ENCODE measurements around the gene HHAT. TPM values are rescaled to one million over a fixed set of nuclear protein-coding genes. Genes with fewer than 3 reads are reported as not detected.
A peak's percentile ranks its signal among the peaks of the same experiment; 100 is the strongest.

The HHAT gene
- total RNA-seq, 1 donor from 2014 or later, result 2.3 TPM

DNA sequence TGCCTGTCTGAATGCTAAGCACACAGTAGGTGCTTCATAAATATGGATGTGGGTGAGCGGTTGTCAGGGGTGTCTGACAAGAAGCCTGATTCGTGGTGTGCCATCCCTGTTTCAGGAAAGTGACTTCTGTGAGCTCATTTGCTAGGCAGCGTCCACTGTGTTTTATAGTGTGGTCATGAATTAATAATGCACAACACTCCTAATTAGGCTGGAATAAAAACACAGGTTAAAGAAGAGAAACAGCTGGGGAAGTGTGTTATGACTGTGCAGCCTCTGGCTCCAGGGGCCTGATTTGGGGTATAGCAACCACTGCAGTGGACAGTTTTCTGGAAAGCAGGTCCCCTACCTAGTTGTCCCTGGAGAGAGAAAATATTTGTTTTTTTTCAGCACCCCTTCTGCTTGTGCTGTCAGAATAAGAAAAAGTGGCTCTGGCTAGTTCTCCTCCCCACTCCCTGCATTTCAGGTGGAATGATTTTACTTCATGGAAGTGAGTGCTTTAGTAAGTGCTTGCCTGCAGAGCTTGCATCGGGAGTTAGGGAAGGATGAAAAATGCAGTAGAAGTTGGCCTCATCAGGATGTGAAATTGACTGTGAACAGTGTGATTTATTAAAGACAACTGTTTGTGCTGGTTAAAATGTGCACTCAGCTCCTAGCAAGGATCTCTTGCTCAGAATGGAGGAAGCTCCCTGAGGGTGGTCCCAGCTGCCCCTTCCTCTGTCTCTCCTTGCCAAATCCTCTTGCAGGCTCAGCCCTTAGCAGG, 333.8 kb downstream of the HHAT start:
- Mint-ChIP-seq H3K4me3 (ENCODE audit: unreplicated experiment) (no peak overlapping the region), H3K27me3 (ENCODE audit: unreplicated experiment) (peaks cover 4% of the 10 kb centered on the region), H3K4me1 (ENCODE audit: low read depth, unreplicated experiment) (peaks cover 14% of the 10 kb centered on the region), H3K9me3 (ENCODE audit: unreplicated experiment) (peaks cover 4% of the 10 kb centered on the region), H3K27ac (ENCODE audit: unreplicated experiment) (peak overlapping the region; percentile 17), H3K36me3 (ENCODE audit: unreplicated experiment) (peaks cover 15% of the 10 kb centered on the region)
- DNase-seq, result no peak
- TF ChIP-seq, protein P1, sequence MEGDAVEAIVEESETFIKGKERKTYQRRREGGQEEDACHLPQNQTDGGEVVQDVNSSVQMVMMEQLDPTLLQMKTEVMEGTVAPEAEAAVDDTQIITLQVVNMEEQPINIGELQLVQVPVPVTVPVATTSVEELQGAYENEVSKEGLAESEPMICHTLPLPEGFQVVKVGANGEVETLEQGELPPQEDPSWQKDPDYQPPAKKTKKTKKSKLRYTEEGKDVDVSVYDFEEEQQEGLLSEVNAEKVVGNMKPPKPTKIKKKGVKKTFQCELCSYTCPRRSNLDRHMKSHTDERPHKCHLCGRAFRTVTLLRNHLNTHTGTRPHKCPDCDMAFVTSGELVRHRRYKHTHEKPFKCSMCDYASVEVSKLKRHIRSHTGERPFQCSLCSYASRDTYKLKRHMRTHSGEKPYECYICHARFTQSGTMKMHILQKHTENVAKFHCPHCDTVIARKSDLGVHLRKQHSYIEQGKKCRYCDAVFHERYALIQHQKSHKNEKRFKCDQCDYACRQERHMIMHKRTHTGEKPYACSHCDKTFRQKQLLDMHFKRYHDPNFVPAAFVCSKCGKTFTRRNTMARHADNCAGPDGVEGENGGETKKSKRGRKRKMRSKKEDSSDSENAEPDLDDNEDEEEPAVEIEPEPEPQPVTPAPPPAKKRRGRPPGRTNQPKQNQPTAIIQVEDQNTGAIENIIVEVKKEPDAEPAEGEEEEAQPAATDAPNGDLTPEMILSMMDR (IDR thresholded peaks at IDR 0.05; ENCODE audit: partially characterized antibody, unreplicated experiment), result no peak

- peaks cover 9% of the 10 kb centered on the region for H3K36me3 Mint-ChIP-seq (ENCODE audit: unreplicated experiment)
- H3K4me1 Mint-ChIP-seq (ENCODE audit: low read depth, unreplicated experiment), result peaks cover 14% of the 10 kb centered on the region
- TF ChIP-seq, protein P1 (IDR thresholded peaks at IDR 0.05; ENCODE audit: partially characterized antibody, unreplicated experiment), result no peak
These were observed 335.2 kb downstream of the HHAT start for GRCh38 chr1:210663730-210664573.

GRCh38 chr1:210669951-210670350, 341.2 kb downstream of the HHAT start:
- Mint-ChIP-seq H3K4me3 (ENCODE audit: unreplicated experiment) (no peak overlapping the region), H3K4me1 (ENCODE audit: low read depth, unreplicated experiment) (peaks cover 8% of the 10 kb centered on the region), H3K36me3 (ENCODE audit: unreplicated experiment) (peaks cover 8% of the 10 kb centered on the region), H3K27ac (ENCODE audit: unreplicated experiment) (no peak overlapping the region), H3K27me3 (ENCODE audit: unreplicated experiment) (peaks cover 4% of the 10 kb centered on the region), H3K9me3 (ENCODE audit: unreplicated experiment) (peaks cover 6% of the 10 kb centered on the region)
- no peak for DNase-seq
- TF ChIP-seq, protein P1 (IDR thresholded peaks at IDR 0.05; ENCODE audit: partially characterized antibody, unreplicated experiment), result no peak

More at GRCh38 chr1:210663730-210664573, 335.2 kb downstream of the HHAT start:
- peaks cover 4% of the 10 kb centered on the region for H3K27me3 Mint-ChIP-seq (ENCODE audit: unreplicated experiment)
- no peak overlapping the region for H3K4me3 Mint-ChIP-seq (ENCODE audit: unreplicated experiment)
- H3K9me3 Mint-ChIP-seq (ENCODE audit: unreplicated experiment), result peaks cover 2% of the 10 kb centered on the region
- H3K27ac Mint-ChIP-seq (ENCODE audit: unreplicated experiment), result no peak overlapping the region
- no peak for DNase-seq

- H3K36me3 Mint-ChIP-seq (ENCODE audit: unreplicated experiment), result peaks cover 16% of the 10 kb centered on the region
- H3K4me3 Mint-ChIP-seq (ENCODE audit: unreplicated experiment), result no peak overlapping the region
- peaks cover 3% of the 10 kb centered on the region for H3K27me3 Mint-ChIP-seq (ENCODE audit: unreplicated experiment)
These were observed 345.4 kb downstream of the HHAT start for GRCh38 chr1:210674151-210674550.

More at GRCh38 chr1:210674151-210674550, 345.4 kb downstream of the HHAT start:
- no peak overlapping the region for H3K27ac Mint-ChIP-seq (ENCODE audit: unreplicated experiment)
- peaks cover 3% of the 10 kb centered on the region for H3K4me1 Mint-ChIP-seq (ENCODE audit: low read depth, unreplicated experiment)
- DNase-seq, result no peak
- TF ChIP-seq, protein P1 (IDR thresholded peaks at IDR 0.05; ENCODE audit: partially characterized antibody, unreplicated experiment), result no peak
- H3K9me3 Mint-ChIP-seq (ENCODE audit: unreplicated experiment), result peaks cover 6% of the 10 kb centered on the region
